HG03378 (cell line): ENCODE measurements around the gene VSTM5.
A peak's percentile ranks its signal among the peaks of the same experiment; 100 is the strongest.
"Not testable (repeated sequence)": the region's sequence is repeated elsewhere in the genome, so short reads cannot be mapped to it uniquely, and the experiment has no call there.

Experiments used
- ATAC-seq: cut with Tn5 transposase; IDR thresholded peaks from one replicate; pipeline ENCODE4 v1.9.1; 2021; ENCODE audit warnings: mild to moderate bottlenecking, moderate library complexity; ENCODE audit not compliant: unreplicated experiment

The VSTM5 gene

GRCh38 chr11:93801366-93801765 is 49.1 kb downstream of the VSTM5 start:
- ATAC-seq, result no peak

GRCh38 chr11:93796441-93797231 is 53.8 kb downstream of the VSTM5 start:
- no peak for ATAC-seq

- no peak for ATAC-seq
These were observed 58.9 kb downstream of the VSTM5 start for GRCh38 chr11:93791493-93791892.

- ATAC-seq, result peak; percentile 32
These were observed 65.5 kb downstream of the VSTM5 start for GRCh38 chr11:93784935-93785360.

GRCh38 chr11:93784145-93784934 is 66.1 kb downstream of the VSTM5 start, which contains the start of gene MED17:
TSS of gene MED17 (plus strand) at chr11:93784282. CDS start at chr11:93784514, 232 bp downstream.
- ATAC-seq, result peak; percentile 95

GRCh38 chr11:93783765-93784144 is 66.7 kb downstream of the VSTM5 start:
- ATAC-seq, result peak; percentile 56

- no peak for ATAC-seq
These were observed 67.1 kb downstream of the VSTM5 start for GRCh38 chr11:93783362-93783761.

GRCh38 chr11:93775289-93775688 is 75.1 kb downstream of the VSTM5 start:
- ATAC-seq, result no peak

GRCh38 chr11:93774560-93774959 is 75.9 kb downstream of the VSTM5 start:
- not testable (repeated sequence) for ATAC-seq

GRCh38 chr11:93773601-93774200 is 76.7 kb downstream of the VSTM5 start:
- ATAC-seq, result no peak

GRCh38 chr11:93773045-93773477 is 77.4 kb downstream of the VSTM5 start:
- ATAC-seq, result no peak

GRCh38 chr11:93772123-93772522 is 78.3 kb downstream of the VSTM5 start:
- no peak for ATAC-seq

GRCh38 chr11:93770160-93770559 is 80.3 kb downstream of the VSTM5 start:
- ATAC-seq, result no peak
